Endothelial cell of umbilical vein (primary cell): ENCODE results near the gene ITGA1. TPM values are rescaled to one million over a fixed set of nuclear protein-coding genes. Genes with fewer than 3 reads are reported as not detected.

ENCODE experiments used
- BruUV-seq: library from RNA; stranded (reverse); fragments of 400-500 nt; replicated peaks from 2 replicates; lab custom pipeline; 2021; lab: Mats Ljungman, UMichigan
- CTCF ChIA-PET: fragments of 300-600, 350-600 bp; sonication (Branson Sonifier 250); formaldehyde crosslinking; loops from one replicate; lab custom pipeline; 2021; ENCODE audit warnings: antibody characterized with exemption, inconsistent platforms; lab: Charles Lee
- POLR2A ChIA-PET: fragments of 300-600, 350-600 bp; sonication (Branson Sonifier 250); formaldehyde crosslinking; loops from one replicate; lab custom pipeline; 2021; ENCODE audit warnings: antibody characterized with exemption, inconsistent platforms; lab: Charles Lee
- DNase-seq: peaks from one replicate; pipeline ENCODE4 v3.0.0-alpha.2; 2011; ENCODE audit warnings: low read depth, low spot score
- FAIRE-seq: peaks from 2 replicates; lab custom pipeline; 2011; peaks lifted over from hg19 to GRCh38; lab: Jason Lieb, UNC
- H2AFZ ChIP-seq: 2 replicates; pipeline ENCODE4 v1.6.0; 2012; ENCODE audit warnings: low read depth, low read length, control low read depth, inconsistent platforms
- H3K27ac ChIP-seq: 2 replicates; pipeline ENCODE4 v1.5.1; 2011; ENCODE audit warnings: low read depth, mild to moderate bottlenecking, control low read depth, low read length, moderate library complexity; ENCODE audit not compliant: insufficient read depth
- H3K27me3 ChIP-seq, 2 experiments: 2 replicates each; pipeline versions ENCODE4 v1.6.0 to v1.6.1; 2011; ENCODE audit warnings: low read length in 2 of 2, mixed read lengths in 1 of 2; ENCODE audit not compliant: control insufficient read depth in 2 of 2, insufficient read depth in 2 of 2
- H3K36me3 ChIP-seq, 2 experiments: 2 replicates in 1 of 2; 3 replicates in 1 of 2; pipeline ENCODE4 v1.5.1; 2011; ENCODE audit warnings: low read length in 2 of 2, mild to moderate bottlenecking in 1 of 2, moderate library complexity in 1 of 2; ENCODE audit not compliant: control insufficient read depth in 2 of 2, insufficient read depth in 2 of 2; ENCODE audit errors: extremely low read depth in 1 of 2
- H3K4me1 ChIP-seq: 3 replicates; pipeline ENCODE4 v1.5.1; 2011; ENCODE audit warnings: mild to moderate bottlenecking, low read length; ENCODE audit not compliant: control insufficient read depth, insufficient read depth; ENCODE audit errors: extremely low read depth
- H3K4me2 ChIP-seq: 2 replicates; pipeline ENCODE4 v1.6.1; 2011; ENCODE audit warnings: low read length, control low read depth, mixed read lengths; ENCODE audit not compliant: insufficient read depth
- H3K4me3 ChIP-seq, 3 experiments: fragments of 200-600 bp in 1 of 3; sonication (generic), shearing (Covaris generic) in 1 of 3; replicated peaks in 1 of 3; 2 replicates each; pipeline ENCODE4 v1.5.1; 2011 to 2016; ENCODE audit warnings: control low read depth in 3 of 3, low read length in 3 of 3, mild to moderate bottlenecking in 2 of 3, inconsistent platforms in 1 of 3, low read depth in 1 of 3, moderate library complexity in 1 of 3; ENCODE audit not compliant: insufficient read depth in 1 of 3
- H3K79me2 ChIP-seq: 2 replicates; pipeline ENCODE4 v1.6.0; 2012; ENCODE audit warnings: low read length, inconsistent platforms; ENCODE audit not compliant: control insufficient read depth, insufficient read depth
- H3K9ac ChIP-seq: replicated peaks from 2 replicates; pipeline ENCODE3; 2011; ENCODE audit warnings: low read length, control low read depth; ENCODE audit not compliant: insufficient read depth; ENCODE audit errors: extremely low read depth
- H3K9me1 ChIP-seq: replicated peaks from 3 replicates; pipeline ENCODE4 v1.6.0; 2011; ENCODE audit warnings: mild to moderate bottlenecking, low read length; ENCODE audit not compliant: control insufficient read depth, insufficient read depth; ENCODE audit errors: extremely low read depth
- H3K9me3 ChIP-seq: replicated peaks from 2 replicates; pipeline ENCODE4 v1.5.1; 2012; ENCODE audit warnings: low read length, inconsistent platforms; ENCODE audit not compliant: control insufficient read depth, insufficient read depth
- H4K20me1 ChIP-seq: replicated peaks from 2 replicates; pipeline ENCODE3; 2011; ENCODE audit warnings: mild to moderate bottlenecking, low read length; ENCODE audit not compliant: control insufficient read depth, insufficient read depth; ENCODE audit errors: extremely low read depth
- CTCF ChIP-seq, 2 donors: IDR thresholded peaks; 1 replicate in 1 of 2; 2 replicates in 1 of 2; pipeline ENCODE4 v1.5.1; 2011; ENCODE audit warnings: low read length in 2 of 2, mild to moderate bottlenecking in 2 of 2, moderate library complexity in 2 of 2, control low read depth in 1 of 2, inconsistent platforms in 1 of 2, low read depth in 1 of 2; ENCODE audit not compliant: insufficient read depth in 1 of 2; ENCODE audit errors: extremely low read depth in 1 of 2
- EZH2 ChIP-seq: IDR thresholded peaks from 2 replicates; pipeline ENCODE4 v1.6.1; 2012; ENCODE audit warnings: borderline replicate concordance, low read depth, mild to moderate bottlenecking, moderate library complexity, low read length, inconsistent platforms; ENCODE audit not compliant: severe bottlenecking
- FOS ChIP-seq: IDR thresholded peaks from 2 replicates; pipeline ENCODE4 v1.6.1; 2011; ENCODE audit warnings: mild to moderate bottlenecking, low read length, moderate library complexity, borderline replicate concordance; ENCODE audit not compliant: insufficient read depth
- GATA2 ChIP-seq: IDR thresholded peaks from 2 replicates; pipeline ENCODE4 v1.7.0; 2011; ENCODE audit warnings: low read depth, mild to moderate bottlenecking, moderate library complexity, mixed read lengths, low read length; ENCODE audit not compliant: insufficient read length, insufficient read depth
- JUN ChIP-seq: IDR thresholded peaks from 2 replicates; pipeline ENCODE4 v1.6.1; 2011; ENCODE audit warnings: borderline replicate concordance, low read depth; ENCODE audit not compliant: insufficient read length, insufficient read depth
- MAX ChIP-seq: IDR thresholded peaks from 2 replicates; pipeline ENCODE4 v1.6.1; 2011; ENCODE audit not compliant: insufficient read depth, insufficient read length
- MYC ChIP-seq: IDR thresholded peaks from one replicate; pipeline ENCODE4 v1.6.1; 2011; ENCODE audit warnings: mild to moderate bottlenecking, low read depth, low read length
- POLR2A ChIP-seq: IDR thresholded peaks from 2 replicates; pipeline ENCODE4 v1.6.1; 2012; ENCODE audit warnings: low read depth, mild to moderate bottlenecking, control low read depth, low read length
- POLR2AphosphoS5 ChIP-seq: IDR thresholded peaks from 2 replicates; pipeline ENCODE4 v1.6.1; 2012; ENCODE audit warnings: low read depth, mild to moderate bottlenecking, control low read depth, low read length, moderate library complexity; ENCODE audit not compliant: insufficient read depth
- dilution Hi-C: fragments of 300-500 bp; cut with MboI; formaldehyde crosslinking; loops from one replicate; pipeline ENCODE4 v1.15.0; 2019; ENCODE audit warnings: low sequenced_read_pairs; ENCODE audit not compliant: extremely low pct_ligation_motif_present
- intact Hi-C: fragments of 100-400 bp; cut with micrococcal nuclease; formaldehyde crosslinking; loops from one replicate; pipeline ENCODE4 v1.10.0; 2022
- polyA plus RNA-seq, 4 experiments: library from polyadenylated mRNA; depleted of rRNA in 3 of 4; stranded (reverse) in 3 of 4; unstranded in 1 of 4; fragments of >200 nt; gene quantifications; 2 replicates each; pipeline versions ENCODE4 v1.2.1 to v1.2.3, GENCODE V29; 2011 to 2012; ENCODE audit warnings: missing spikeins in 1 of 4
- total RNA-seq: library from RNA; stranded (reverse); gene quantifications from 2 replicates; pipeline ENCODE4 v1.2.3, GENCODE V29; 2021

Gene ITGA1
- total and polyA plus RNA-seq, 2 donors (not counting 3 experiments of a cell fraction or from before 2014, with no cell fraction given): 0.65 to 1.9 TPM

- Histone ChIP-seq H3K79me2 (peaks cover 37% of the 10 kb centered on the region), H3K27ac (no peak overlapping the region)
Observed at GRCh38 chr5:52805615-52806014, 17.9 kb downstream of the ITGA1 start.

More at GRCh38 chr5:52805615-52806014, 17.9 kb downstream of the ITGA1 start:
- no peaks in the 10 kb centered on the region for H3K36me3 ChIP-seq
- no peak overlapping the region for H2AFZ ChIP-seq
- ChIA-PET POLR2A (no interaction called here), CTCF (no interaction called here)
- TF ChIP-seq POLR2AphosphoS5: no peak
- no peak for TF ChIP-seq GATA2
- TF ChIP-seq JUN: no peak
- no peak for TF ChIP-seq MAX
- no peak for TF ChIP-seq EZH2
- TF ChIP-seq CTCF (IDR thresholded peaks at IDR 0.05; ENCODE audit: extremely low read depth in 1 of 2, insufficient read depth in 1 of 2, low read depth in 1 of 2, low read length in 2 of 2): no peak
- TF ChIP-seq FOS: no peak
- no peak for TF ChIP-seq POLR2A
- TF ChIP-seq MYC: no peak
- no peaks in the 10 kb centered on the region for H3K9me3 ChIP-seq
- dilution Hi-C loops (no loop called here), intact Hi-C loops (no loop called here)
- peaks cover 18% of the 10 kb centered on the region for H3K4me1 ChIP-seq
- BruUV-seq: no TSS peak
- no peaks in the 10 kb centered on the region for H3K9me1 ChIP-seq
- no peak overlapping the region for H3K9ac ChIP-seq
- H3K27me3 ChIP-seq: no peaks in the 10 kb centered on the region
- no peak overlapping the region for H3K4me2 ChIP-seq
- no peaks in the 10 kb centered on the region for H4K20me1 ChIP-seq
- FAIRE-seq (no peak), DNase-seq (no peak)
- H3K4me3 ChIP-seq: no peak overlapping the region
